Germinal center (tissue), 1 donor: Measurements from ENCODE around the gene ICAM2.
"Not testable (repeated sequence)": the region's sequence is repeated elsewhere in the genome, so short reads cannot be mapped to it uniquely, and the experiment has no call there.

ENCODE experiments used
- DNase-seq: peaks from one replicate; pipeline ENCODE4 v3.0.0; 2012; ENCODE audit warnings: mixed read lengths, low spot score

Gene ICAM2

GRCh38 chr17:64042700-64043485 lies 22.5 kb upstream of the ICAM2 start:
- no peak for DNase-seq

- no peak for DNase-seq
These were observed 21.5 kb upstream of the ICAM2 start for GRCh38 chr17:64041912-64042311.

- no peak for DNase-seq
These were observed 19.8 kb upstream of the ICAM2 start for GRCh38 chr17:64040206-64040605.

DNA sequence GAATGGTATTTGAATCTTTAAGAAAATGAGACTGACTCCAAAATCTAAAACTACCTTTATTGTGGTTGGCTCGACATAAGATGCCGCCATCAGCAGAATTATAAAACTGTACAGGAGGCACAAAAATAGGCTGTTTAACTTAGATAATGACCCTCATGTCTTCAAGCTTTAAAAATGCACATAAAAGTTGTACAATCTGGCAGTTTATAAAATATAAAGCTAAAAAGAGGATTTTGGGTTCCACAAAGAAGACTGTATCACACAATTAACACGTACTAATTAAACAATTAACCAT lies 18.6 kb upstream of the ICAM2 start:
- no peak for DNase-seq

- no peak for DNase-seq
These were observed 18.1 kb upstream of the ICAM2 start for GRCh38 chr17:64038331-64039105.

DNA sequence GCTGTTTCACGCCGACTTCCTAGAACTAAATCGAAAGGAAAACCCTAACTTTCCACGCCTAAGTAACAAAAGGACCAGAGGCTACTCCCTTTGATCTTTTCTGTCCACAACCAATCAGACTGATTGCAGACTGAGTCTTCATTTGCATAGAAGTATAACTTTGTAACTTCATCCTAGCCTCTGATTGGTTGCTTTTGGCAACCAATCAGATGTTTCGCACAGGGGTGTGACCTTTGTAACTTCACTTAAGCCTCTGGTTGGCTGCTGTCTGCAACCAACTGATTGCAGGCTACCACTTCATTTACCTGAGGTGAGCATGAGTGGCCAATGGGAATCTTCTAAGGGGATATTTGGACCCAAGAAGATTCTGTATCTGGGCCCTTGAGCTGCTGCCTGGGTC lies 17.4 kb upstream of the ICAM2 start:
- no peak for DNase-seq

DNA sequence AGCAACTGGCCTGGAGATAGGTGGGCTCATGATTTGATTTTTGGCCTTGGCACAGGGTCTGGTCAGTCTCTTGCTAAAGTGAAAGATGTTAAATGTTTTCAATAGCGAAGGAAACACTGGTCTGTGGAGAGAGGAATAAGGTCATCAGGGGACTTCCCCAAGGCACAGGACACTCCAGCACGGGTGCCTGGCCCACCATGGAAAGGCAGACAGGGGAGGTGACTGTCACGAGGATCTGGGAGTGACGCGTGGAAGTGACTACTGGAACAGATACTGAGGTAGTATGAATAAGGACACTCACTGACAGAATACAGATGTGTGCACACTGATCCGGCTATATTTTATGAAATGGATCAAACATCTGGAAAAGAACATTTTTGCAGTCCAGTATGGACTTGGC lies 16.7 kb upstream of the ICAM2 start:
- no peak for DNase-seq

DNA sequence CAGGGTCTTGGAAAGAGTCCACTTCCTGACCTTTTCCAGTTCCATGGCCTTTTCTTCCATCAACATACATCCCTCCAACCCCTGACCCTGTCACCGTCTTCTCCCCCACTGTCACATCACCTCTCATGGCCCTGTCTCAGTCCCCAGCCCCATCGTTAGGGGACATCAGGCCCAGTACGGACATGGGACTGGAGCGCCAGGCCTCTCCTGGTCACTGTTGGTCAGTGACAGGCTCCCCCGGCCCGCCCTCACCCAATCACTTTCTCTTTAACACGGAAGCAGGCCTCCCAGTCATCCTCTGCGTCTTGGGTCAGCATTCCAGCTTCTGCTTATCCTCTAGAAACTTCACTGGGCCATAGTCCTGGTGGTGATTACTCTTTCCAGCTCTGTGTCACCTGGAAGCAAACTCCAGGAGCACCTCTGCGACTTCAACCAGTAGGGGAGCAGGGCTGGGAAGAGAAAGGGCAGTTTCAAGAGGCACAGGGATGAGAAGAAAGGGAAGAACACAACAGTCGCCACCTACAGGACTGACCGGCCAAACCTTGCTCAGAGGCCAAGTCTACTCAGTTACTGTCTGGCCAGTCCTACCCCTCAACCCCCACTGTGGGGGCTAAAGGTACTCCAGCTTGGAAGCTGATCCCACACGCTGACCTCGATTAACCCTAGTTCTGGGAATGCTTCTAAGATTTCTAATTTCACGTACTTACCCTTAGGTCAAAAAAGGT lies 15.9 kb upstream of the ICAM2 start:
- no peak for DNase-seq

DNA sequence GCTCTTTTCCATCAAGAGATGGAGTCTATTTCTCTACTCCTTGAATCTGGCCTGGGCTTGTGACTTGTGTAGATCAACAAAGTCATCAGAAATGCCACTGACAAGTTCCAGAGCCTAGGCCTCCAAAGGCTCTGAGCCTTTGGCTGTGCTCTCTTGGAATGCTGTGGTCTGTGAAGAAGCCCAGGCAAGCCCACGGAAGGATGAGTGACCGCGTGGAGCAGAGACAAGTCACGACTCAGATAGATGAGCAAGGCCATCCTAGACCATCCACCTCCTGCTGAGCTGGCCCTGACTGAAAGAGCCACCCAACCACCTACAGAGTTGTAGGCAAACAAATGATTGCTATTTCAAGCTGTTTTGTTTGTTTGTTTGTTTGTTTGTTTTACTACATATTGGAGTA lies 11.6 kb upstream of the ICAM2 start:
- DNase-seq, result no peak

DNA sequence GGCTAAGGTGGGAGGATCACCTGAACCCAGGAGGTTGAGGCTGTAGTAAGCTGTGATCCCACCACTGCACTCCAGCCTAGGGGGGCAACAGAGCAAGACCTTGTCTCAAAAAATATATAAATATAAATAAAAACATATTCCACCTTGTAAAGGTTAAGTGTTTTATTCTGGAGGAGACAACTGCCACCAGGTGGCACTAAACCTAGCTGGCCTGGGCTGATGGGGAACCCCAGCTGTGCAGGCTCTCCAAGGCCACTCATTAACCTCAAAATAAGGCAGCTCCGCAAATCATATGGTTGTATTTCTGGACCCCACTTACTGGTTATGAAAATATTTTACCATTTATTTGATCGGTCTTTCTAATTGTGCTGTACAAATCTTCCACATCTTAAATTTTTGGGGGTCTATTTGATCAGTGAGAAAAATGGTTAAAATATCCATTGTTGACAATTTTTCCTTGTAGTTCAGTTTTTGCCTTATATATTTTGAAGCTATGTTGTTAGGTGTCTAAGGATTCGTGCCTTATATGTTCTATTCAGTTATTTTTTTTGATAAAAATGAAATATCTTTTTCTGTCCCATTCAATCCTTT lies 8.5 kb upstream of the ICAM2 start:
- peak; percentile 63 for DNase-seq

DNA sequence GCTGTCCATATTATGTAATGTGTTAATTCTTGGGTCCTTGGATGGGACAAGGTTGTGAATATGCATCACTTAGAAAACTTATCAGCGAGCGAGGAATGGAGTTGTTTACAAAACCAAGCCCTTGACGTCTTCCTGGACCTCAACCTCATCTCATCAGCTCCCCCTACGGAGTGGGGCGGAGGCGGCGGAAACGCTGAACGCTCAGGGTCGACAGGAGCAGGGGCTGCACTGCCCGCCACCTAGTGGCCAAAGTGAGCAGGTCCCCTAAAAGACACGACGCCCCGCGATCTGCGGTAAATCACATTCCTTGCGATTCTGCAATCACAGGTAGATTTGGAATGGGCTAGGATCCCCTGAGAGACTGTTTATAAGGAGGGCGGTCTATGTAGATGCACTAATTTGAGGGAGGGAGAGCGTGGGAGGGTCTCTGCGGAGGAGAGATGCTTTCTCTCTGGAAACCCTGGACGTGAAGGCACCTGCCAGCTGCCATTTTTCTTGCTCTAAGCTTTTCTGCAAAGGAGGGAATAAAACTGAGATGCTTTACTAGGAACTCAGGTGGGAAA lies 5.4 kb upstream of the ICAM2 start:
- DNase-seq, result peak; percentile 77

DNA sequence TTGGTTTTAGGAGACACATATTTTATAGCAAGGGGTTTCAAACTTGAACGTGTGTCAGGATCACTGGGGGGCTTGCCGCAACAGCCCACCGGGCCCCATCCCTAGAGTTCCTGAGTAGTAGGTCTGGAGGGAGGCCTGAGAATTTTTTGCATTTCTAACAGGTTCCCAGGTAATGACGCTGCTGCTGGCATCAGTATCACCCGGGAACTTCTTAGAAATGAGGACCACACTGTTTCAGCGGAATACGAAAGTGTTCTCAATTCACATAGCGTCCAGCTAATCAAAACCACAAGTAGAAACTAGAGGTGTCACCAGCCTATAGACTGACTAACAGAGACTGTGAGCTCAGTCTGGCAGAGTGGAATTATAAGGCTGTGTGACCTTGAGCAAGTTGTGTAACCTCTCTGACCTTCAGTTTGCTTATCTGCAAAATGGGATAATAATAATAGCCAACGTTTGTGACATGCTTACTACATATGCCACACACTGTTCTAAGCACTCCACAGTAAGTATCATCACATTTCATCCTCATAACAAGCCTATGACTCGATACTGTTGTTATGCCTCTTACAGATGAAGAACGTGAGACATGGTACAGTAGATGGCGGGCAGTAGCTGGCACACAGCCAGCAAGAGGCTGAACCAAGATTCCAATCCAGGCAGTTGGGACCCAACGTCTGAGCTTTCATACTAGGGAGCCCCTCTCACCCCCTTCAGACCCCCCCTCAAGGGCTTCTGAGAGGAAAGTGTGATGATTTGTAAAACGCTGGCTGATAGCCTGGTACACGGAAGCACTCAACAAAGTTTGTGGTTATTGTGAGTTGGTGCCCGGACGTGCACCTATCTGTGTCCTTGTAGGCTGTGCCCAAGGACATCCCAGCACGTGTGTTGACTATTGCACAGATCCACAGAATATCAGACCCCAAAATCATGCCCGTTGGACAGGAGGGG lies 4.6 kb upstream of the ICAM2 start:
- DNase-seq, result no peak

GRCh38 chr17:64024215-64024654 lies 3.8 kb upstream of the ICAM2 start:
- DNase-seq, result no peak

DNA sequence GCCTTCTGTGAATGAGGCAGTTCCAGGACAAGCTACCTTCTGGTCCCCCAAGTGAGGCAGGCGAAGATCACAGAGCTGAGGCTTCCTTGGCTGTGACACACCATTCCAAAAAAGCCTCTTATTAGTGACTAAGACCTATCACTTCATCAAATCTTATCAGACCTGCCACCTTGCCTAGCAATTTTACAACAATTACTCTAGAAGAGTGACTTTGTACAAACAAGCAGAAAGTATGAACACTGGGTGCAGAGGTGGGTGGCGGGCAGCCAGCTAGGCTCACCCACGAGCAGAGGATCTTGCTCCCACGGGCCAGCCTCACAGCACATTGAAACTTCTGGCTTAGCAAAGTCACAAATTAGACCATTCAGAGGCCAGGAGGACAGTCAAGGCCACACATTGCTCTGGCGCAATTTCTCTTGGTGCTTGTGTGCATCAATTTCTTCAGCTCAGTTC lies 2.2 kb upstream of the ICAM2 start:
- DNase-seq, result no peak

GRCh38 chr17:64019551-64019961 lies 877 bp downstream of the ICAM2 start:
- DNase-seq, result not testable (repeated sequence)

DNA sequence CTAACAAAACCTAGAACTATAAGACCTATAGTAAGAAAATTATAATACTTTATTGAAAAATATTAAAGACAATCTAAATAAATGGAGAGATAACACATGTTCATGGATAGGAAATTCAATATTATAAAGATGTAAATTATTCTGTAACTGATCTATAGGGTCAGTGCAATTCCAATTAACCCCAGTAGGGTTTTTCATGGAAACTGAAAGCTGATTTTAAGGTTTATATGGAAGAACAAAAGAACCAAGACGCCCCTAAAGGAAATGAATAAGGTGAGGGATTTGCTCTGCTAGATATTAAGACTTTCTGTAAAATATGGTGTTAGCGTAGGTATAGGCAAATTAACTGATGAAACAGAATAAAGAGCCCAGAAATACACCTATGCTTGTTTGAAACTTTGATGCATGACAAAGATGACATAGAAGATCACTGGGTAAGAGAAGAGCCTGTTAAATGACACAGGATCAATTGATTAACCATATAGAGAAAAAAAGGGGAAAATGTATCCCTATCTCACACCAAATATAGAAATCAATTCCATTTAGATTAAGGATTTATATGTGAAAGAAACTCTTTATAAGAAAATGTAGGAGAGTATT lies 3.0 kb downstream of the ICAM2 start:
- DNase-seq, result no peak

- DNase-seq, result no peak
These were observed 3.5 kb downstream of the ICAM2 start for GRCh38 chr17:64016974-64017373.

DNA sequence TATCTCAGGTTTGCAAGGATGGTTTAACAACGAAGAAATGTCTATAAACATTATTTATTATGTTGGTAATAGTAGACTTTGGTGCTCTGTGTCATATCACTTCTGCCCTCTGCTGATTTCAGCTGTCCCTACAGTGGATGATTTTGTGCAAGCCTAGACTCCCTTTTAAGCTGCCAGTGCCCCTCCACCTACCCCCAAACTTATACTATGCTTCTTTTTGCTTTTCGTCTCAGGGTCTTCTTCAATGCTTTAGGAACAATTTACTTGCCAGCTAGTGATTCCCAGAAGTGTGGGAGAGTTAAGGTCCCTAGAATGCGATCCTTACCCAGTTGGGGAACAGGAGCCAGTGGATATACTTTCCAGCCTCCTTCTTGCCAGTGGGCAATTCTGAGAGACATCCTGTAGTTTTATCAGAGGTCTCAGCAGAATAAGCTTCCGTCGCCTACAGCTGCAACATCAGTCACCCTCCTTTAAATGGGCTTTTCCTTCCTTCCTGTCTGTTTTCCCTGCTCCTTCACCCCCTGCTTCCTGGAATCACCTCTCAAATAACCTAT lies 4.1 kb downstream of the ICAM2 start:
- DNase-seq, result no peak

DNA sequence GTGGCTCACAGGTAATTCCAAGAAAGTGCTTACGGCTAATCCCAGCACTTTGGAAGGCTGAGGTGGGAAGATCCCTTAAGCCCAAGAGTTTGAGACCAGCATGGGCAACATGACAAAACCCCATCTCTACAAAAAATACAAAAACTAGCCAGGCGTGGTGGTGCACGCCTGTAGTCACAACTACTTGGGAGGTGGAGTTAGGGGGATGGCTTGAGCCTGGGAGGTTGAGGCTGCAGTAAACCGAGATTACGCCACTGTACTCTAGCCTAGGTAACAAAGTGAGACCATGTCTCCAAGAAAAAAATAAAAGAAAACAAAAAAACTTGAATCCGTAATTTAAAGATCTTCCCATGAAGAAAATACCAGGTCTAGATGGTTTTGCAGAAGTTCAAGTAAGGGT lies 5.0 kb downstream of the ICAM2 start:
- no peak for DNase-seq
